ENCODE measurements around the gene C2CD2L.
"Not testable (repeated sequence)": the region's sequence is repeated elsewhere in the genome, so short reads cannot be mapped to it uniquely, and the experiment has no call there.

Gene C2CD2L

DNA sequence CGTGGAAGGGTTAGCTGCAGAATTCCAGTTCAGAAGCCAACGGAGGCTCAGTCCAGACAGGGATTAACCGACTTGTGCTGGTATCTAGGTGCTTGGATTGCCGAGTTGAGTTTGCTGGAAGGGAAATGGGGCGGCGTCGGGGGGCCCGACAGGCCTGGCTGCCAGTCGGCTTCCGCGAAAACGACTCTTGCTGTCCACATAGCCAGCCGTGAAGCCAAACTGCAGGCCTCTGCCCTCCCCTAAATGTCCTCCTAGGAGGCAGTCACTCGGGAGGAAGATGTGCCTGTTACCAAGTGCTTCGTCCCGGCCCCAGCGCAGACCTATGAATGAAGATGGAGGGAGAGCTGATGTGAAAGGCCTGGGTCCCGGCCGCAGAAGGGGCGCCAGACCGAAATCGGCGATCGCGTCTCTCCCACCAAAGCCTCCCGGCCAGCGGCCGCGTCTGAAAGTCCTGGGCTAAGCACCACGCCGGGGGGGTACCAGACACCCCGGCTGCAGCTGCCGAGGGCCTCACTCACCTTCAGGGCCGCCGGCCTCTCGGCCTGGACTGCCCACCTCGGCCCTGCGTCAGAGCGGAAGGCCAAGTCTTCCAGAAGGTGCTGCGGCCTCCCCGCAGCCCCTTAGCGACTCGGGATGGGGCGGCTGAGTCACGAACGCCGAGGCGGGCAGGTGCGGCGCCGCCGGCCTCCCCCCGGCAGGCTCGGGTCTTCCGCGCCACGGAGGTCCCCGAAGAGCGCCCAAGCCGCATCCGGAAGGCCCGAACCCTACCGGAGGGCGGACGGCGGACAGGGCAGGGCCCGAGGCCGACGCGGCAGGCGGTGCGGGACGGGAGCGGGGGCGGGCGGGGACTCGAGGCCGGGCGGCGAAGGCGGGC lies 13.0 kb upstream of the C2CD2L start:
- peak; percentile 45 for DNase-seq

DNA sequence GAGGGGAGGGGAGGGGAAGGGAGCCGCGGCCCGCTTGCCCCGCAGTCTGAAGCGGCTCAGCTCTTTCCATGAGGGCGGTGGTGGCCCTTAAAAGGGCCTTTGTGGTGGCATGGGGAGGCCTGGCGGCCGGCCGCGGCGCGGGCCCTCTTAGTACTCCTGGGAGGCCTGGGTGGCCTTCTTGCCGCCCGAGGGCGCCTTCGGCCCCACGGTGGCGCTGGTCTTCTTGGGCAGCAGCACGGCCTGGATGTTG lies 12.4 kb upstream of the C2CD2L start:
- no peak for DNase-seq

DNA sequence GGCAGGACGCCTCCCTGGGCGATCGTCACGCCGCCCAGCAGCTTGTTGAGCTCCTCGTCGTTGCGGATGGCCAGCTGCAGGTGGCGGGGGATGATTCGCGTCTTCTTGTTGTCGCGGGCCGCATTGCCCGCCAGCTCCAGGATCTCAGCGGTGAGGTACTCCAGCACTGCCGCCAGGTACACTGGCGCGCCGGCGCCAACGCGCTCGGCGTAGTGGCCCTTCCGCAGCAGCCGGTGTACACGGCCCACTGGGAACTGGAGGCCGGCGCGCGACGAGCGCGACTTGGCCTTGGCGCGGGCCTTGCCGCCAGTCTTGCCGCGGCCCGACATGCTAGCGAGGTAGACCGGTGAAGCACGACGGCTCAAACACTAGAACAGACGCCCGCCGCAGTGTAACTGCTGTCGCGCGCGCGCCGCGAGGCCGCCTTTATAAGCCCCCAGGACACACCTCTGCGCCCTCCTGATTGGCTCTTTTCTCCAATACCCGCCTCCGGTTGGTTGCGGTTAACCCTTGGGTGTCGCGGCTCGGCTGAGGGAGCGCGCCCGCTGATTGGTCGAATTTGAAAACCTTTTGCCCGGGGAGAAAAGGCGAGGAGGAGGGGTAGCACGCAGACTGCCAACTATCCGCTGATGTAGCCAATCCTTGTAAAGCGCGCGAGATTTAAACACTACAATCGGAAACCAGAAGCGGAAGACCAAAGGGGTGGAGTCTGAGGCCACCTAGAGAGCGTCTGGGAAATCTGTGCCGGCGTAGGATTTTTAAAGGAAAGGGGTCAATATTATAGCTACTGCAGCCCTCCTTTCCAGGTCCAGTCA lies 11.9 kb upstream of the C2CD2L start:
- DNase-seq: peak; percentile 99

DNA sequence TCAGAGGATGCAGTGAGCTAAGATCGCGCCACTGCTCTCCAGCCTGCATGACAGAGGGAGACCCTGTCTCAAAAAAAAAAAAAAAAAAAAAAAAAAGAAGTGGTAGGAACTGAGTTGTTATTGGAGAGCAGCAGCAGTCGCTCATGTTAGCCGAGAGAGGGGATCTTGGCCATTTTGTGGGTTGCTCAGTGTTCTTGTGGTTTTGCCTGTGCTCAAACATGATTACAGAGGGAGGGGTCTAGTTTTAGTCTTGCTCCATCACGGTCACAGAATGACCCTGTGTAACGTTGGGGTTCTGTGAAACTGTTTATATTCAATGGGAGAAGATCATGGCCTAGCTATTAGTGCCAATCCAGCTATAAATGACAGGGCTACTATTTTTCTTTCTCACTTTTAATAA lies 7.4 kb upstream of the C2CD2L start:
- DNase-seq: no peak

DNA sequence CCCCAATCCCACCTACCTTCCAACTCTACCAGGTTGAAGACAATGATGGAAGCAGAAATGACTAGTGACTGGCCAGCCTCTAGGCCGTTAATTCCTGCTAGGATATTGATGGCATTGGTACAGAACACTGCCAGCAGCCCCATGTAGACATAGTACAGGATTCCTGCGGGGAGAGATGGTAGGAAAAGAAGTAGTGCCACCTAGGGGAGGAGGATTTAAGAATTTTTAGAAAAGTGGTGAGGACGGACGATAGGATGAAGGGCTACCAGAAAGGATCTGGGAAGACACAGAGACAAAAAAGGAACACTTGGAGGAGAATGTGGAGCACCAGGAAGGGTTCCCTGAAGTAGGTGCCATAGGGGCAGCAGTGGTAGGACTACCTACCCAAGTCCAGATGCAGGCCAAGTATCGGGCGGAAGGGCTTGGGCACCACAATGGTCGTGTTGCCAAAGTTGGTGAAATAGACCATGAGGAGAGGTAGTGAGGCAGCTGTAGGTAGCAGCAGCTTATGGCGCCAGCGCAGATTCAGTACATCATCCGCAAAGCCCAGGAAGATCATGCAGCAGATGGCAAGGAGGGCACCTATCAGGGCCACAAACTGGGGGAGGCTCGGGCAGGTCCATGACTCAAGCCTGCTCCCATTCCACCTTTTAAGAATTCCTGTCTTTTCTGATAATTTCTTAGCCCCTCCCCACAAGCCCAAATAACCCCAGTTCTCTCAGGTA lies 6.7 kb upstream of the C2CD2L start:
- DNase-seq: no peak

DNA sequence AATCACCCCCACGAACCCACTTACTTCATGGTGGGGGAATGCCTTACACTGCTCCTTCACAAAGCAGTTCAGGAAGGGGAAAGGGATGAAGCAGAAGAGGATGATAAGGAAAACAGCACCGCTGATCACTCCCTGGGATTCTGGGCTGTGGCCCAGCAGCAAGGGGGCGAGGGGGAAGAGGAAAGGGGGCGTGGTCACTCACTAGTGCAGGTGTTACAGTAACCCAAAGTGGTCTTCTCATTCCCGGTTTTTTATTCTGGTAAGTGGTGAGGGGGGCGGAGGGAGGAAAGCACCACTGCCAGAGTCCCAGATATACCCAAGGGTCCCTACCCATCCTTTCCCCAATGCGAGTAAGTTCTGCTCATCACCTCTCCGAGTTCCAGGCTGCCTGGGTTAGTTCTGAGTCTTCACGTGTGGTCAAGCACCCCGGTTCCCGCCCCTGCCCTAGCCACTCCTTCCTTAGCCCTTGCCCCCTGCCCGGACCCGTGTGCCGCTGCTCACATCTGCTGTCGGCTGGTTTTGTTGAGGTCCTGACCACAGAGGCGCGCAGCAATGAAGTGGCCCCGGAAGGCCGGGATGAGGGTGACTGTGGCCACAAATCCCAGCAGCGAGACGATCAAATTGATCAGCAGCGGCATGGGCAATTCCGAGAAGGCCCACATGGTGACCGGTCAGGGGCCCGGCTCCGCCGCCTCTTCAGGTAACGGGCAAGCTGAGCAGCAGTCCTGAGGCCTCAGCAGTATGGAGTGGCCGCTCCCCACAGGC lies 6.0 kb upstream of the C2CD2L start:
- no peak for DNase-seq

DNA sequence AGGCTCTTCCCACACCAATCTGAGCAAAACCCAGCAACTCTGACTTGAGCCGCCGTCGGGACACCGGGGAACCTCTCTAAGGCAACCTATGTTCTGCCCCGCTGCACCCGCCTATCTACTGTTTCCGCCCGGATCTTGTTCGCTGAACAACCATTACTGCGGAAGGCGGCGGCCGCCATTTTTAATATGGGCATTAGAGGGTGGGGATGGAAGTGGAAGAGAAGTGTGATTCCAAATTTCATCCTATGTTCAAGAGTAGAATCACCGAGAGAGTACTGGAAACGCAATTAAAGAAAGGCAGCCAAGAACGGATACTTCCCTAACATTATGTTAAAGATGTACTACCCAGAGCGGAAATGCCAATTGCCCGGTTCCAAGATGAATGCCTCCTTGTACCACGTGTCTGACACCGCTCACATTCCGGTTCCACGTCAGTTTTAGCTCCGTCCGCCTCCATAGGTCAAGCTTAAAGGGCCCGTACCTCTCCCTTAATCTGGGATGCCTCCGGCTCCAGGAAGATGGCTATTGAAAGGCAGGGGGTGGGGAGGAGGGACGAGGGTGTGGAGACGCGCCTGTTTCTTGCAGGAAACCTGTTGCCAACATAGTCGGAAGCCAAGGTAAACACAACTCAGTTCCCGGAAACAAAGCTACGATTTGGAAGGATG lies 5.3 kb upstream of the C2CD2L start, which contains the start of gene DPAGT1:
Gene DPAGT1, minus strand, starts transcription at position 95 of the 665 bp plus-strand sequence. CDS start 198 bp downstream, outside the sequence.
- DNase-seq: peak; percentile 73

DNA sequence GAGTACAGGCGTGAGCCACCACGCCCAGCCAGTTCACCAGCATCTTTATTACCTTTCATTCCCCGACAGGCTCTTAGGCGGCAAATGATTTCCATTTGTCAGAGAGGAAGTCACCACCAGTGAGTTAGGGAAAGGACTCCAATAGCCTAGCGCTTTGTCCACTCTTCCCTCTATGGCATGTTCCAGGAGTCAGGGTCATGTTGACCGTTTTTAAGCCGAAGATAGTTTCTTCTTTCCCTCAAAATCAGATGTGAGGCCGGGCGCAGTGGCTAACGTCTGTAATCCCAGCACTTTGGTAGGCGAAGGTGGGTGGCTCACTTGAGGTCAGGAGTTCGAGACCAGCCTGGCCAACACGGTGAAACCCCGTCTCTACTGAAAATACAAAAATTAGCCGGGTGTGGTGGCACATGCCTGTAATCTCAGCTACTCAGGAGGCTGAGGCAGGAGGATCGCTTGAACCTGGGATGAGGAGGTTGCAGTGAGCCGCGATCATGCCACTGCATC lies 3.9 kb upstream of the C2CD2L start:
- not testable (repeated sequence) for DNase-seq

DNA sequence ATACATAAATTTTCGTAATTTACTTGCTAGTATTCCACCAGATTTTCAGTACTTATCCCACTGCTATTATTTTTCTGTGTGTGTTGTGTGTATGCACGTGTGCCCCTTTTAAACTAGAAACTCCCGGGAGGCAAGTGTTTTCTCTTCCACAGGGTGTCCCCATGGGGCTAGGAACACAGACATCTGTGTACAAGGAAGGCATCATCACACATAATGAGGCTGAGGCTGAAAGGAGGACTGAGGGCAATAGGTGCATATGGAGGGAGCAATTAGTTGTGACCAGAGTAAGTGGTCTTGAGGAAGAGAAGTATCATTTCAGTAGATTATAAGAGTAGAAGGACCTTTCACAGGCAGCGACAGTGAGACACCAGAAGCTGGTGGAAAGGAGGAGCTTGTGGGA lies 3.4 kb upstream of the C2CD2L start:
- no peak for DNase-seq

DNA sequence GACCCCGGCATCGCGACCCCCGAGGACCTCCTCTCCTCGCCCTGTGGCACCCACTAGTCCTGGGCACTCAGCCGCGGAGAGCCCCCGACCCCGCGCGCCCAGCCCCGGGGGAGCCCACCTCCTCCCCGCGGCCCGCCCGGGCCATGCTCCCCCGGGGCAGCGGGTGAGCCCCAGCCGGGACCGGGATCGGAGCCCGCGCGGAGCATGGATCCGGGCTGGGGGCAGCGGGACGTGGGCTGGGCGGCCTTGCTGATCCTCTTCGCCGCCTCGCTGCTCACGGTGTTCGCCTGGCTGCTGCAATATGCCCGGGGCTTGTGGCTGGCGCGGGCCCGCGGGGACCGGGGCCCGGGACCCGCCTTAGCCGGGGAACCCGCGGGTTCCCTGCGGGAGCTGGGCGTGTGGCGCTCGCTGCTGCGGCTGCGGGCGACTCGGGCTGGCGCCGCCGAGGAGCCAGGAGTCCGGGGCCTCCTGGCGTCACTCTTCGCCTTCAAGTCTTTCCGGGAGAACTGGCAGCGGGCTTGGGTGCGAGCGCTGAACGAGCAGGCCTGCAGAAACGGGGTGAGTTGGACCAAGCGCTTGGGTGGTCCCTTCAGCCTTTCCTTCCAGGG lies 498 bp downstream of the C2CD2L start:
- DNase-seq: no peak

DNA sequence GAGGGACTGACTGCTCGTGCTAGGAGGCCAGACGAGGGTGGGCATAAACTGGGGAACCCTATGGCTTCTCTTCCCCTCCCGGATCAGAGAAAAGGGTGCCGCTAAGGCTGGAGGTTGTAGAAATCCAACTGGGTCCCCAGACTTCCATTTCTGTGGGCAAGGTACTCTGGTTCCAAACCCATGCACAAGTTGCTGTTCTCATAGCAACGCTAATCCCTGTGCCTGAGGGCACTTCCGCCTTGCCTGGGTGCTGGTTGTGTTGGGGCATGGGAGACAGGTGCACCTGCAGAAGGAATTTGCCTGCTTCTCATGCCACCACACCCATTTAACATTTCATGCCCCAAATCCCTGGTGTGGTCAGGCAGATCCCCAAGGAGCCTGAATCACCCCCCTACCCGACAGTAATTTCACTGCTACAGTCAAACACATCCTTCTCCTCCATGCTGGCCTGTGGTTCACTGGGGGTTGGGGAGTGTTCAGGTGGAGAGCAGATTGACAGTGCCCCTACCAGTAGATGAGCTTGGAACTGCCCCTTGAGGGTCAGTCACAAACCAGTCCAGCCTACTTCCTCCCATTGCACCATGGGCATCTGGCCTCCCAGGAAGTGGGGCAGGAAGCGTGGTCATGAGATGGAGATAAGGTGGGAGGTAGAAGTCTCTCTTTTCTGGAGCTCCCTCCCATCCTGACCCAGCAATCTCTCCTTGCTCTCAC lies 1.2 kb downstream of the C2CD2L start:
- DNase-seq: no peak

DNA sequence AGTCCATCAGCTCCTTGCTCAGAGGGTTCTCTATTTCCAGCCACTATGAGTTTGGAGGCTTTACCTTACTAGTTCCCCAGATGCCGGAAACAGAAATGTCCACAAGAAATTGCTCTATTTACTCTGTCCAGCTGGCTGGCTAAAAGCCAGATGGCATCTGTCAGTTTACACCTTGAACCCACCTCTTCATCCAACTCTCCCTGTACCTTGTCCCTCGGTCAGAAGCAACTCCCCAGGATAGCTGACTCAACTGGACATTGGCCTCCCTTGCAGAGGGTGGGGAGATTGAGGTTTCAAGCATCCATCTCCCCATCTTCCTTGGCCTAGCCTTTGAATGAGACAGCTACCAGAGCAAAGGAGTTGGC lies 1.7 kb downstream of the C2CD2L start:
- DNase-seq: no peak

DNA sequence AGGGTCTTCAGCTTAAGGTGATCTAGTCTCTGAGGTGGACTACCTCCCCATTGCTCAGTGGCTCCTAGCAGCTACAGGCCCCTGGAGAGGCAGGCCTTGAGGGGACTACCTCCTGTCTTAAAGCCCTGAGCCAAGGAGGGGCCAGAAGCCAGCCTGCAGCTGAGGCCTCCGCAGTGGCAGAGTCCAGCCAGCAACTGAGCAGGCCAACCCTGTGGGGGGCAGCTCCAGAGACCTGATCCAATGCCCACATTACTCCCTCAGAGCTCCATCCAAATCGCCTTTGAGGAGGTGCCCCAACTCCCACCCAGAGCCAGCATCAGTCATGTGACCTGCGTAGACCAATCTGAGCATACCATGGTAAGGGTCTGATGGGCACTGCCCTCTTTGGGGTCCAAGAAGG lies 2.7 kb downstream of the C2CD2L start:
- no peak for DNase-seq

DNA sequence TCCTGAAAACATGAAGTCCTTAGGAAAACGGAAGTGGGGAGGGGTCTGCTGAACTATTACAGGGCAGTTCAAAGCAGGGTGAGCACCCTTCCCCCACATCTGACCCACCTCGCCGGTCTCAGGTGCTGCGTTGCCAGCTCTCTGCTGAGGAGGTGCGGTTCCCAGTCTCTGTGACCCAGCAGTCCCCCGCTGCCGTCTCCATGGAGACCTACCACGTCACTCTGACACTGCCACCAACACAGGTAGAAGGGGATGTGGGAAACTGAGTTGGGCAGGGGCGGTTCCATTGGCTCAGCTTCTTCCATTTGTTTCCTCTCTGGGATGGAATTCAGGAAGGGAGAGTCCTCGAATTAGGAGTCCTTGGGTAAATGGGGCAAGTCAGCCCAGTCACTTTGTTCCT lies 3.3 kb downstream of the C2CD2L start:
- no peak for DNase-seq

DNA sequence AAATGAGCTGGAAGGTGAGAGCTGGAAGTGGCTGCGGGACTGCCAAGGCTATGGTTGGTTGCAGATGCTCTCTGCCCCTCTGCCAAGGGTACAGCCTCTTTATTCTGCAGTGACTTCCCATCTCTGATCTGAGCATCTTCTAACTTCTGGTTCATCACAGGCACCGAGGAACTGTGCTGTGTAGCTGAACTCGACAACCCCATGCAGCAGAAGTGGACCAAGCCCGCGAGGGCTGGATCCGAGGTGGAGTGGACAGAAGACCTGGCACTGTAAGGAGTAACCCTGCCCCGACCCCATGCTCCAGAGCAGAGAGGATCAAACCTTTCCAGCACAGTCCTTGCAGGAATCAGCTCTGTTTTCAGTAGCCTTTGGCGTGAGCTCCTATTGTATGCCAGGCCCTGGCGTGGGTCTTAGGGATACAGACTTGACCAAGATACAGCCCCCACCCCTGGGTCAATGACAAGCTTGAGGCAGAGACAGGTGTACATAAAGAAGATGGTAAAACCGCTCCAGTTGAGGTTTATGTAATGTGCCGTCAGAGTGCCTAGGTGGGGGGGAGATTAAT lies 4.3 kb downstream of the C2CD2L start:
- no peak for DNase-seq

DNA sequence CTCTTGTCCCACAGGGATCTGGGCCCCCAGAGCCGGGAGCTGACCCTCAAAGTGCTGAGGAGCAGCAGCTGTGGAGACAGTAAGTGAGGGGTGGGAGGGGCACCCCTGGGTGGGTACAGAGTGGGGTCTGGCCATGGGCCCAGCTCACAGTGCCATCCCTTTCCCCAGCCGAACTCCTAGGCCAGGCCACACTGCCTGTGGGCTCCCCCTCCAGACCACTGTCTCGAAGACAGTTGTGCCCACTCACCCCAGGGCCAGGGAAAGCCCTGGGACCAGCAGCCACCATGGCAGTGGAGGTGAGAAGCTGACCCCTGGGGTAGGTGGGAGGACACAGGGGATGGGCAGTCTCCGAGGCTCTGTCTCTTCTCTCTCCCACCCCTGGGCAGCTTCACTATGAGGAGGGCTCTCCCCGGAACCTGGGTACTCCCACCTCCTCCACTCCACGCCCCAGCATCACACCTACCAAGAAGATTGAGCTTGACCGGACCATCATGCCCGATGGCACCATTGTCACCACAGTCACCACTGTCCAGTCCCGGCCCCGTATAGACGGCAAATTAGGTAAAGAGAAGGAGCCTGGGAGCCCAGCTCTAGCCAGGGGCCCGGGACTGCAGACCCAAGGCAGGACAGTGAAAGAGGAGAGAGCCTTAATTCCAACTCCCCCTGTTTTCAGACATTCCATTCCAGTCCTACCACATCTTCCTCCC lies 5.3 kb downstream of the C2CD2L start:
- DNase-seq: no peak

DNA sequence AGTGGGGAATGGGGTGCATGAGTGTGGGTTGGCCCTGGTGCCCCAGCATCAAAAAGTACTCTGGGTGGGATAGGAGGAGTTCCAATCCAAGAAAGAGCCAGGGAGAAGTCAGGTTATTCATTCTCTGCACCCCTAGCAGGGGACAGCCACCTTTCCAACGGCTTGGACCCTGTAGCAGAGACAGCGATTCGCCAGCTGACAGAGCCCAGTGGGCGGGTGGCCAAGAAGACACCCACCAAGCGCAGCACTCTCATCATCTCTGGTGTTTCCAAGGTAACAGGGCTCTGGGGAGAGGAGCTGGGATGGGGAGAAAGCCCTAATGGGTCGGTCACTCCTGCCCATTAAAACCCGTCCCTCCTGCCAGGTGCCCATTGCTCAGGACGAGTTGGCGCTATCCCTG lies 6.6 kb downstream of the C2CD2L start:
- DNase-seq: no peak

DNA sequence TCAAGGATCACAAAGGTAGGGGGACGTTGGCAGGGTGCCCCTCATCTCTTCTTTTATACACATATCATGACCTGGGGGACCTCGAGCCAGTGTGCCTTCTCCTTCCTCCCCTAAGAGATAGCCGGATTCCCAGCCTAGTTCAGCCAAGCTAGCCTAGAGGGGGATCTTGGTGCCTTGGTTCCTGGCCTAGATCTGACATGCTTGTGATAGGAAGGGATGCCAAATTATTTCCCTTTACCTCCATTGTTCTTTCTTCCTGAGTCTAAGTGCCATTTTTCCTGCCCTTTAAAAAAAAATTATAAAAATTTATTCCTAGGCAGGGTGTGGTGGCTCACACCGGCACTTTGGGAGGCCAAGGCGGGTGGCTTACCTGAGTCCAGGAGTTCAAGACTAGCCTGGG lies 7.2 kb downstream of the C2CD2L start:
- DNase-seq: no peak

DNA sequence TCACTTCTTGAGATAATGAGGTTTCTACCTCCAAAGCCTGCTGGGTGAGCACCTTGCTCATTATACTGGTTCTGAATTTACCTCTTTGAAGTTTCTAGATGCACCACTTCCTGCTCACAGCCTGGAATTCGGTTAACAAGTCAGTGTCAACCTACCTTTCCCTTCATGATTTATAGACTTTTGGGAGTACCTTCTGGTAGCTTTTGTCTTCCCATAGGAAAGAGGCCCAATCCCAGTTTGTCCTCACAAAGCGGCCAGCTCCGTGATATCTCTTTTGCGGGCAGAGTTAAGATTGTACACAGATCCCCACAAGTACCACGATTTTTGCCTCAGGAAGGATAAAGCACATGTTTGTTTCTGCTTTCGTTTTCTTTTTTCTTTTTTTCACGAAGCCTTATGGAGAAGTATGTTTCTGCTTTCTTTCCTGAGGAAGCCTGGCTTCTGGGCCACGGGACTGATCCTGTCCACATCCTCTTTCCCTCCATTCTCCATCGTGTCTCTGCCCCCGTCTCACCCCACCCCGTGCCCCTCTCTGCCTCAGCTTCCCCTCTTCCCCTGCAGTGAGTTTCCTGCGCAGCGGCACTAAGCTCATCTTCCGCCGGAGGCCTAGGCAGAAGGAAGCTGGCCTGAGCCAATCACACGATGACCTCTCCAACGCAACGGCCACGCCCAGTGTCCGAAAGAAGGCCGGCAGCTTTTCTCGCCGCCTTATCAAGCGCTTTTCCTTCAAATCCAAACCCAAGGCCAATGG lies 8.5 kb downstream of the C2CD2L start:
- DNase-seq: no peak
